Measurements from ENCODE around the gene GABRG3.

- no peak for TF ChIP-seq CTCF (IDR thresholded peaks at IDR 0.05)
- no peak for TF ChIP-seq POLR2A (IDR thresholded peaks at IDR 0.05)
- no peak for TF ChIP-seq EP300 (IDR thresholded peaks at IDR 0.05)
- no peak for TF ChIP-seq POLR2AphosphoS5 (IDR thresholded peaks at IDR 0.05)
Measured at GRCh38 chr15:27448986-27449385, 478.0 kb downstream of the GABRG3 start.
